Small intestine (tissue), 7 donors: ENCODE results near the gene DNAH6. TPM values are rescaled to one million over a fixed set of nuclear protein-coding genes. Genes with fewer than 3 reads are reported as not detected.
A peak's percentile ranks its signal among the peaks of the same experiment; 100 is the strongest.

ENCODE experiments used
- DNase-seq, 2 donors: peaks; one replicate each; pipeline versions ENCODE4 v3.0.0 to v3.0.0-alpha.2; 2013
- FAIRE-seq: peaks from 2 replicates; lab custom pipeline; 2012; peaks lifted over from hg19 to GRCh38; lab: Jason Lieb, UNC
- H3K27ac ChIP-seq, 3 donors: one replicate each; pipeline ENCODE4 v1.5.1; 2013; ENCODE audit warnings: low read length in 2 of 3, mild to moderate bottlenecking in 2 of 3, control low read depth in 1 of 3, inconsistent platforms in 1 of 3, low read depth in 1 of 3, moderate library complexity in 1 of 3
- H3K27me3 ChIP-seq, 3 donors: one replicate each; pipeline ENCODE4 v1.6.1; 2013; ENCODE audit warnings: low read length in 3 of 3, inconsistent platforms in 1 of 3; ENCODE audit not compliant: control insufficient read depth in 3 of 3, insufficient read depth in 3 of 3
- H3K36me3 ChIP-seq, 3 donors: one replicate each; pipeline ENCODE4 v1.6.1; 2013; ENCODE audit warnings: low read length in 3 of 3, inconsistent platforms in 1 of 3, low read depth in 1 of 3, mild to moderate bottlenecking in 1 of 3, moderate library complexity in 1 of 3; ENCODE audit not compliant: control insufficient read depth in 3 of 3, insufficient read depth in 2 of 3
- H3K4me1 ChIP-seq, 3 donors: one replicate each; pipeline ENCODE4 v1.6.1; 2013; ENCODE audit warnings: low read length in 2 of 3, inconsistent platforms in 1 of 3, low read depth in 1 of 3, mild to moderate bottlenecking in 1 of 3, moderate library complexity in 1 of 3; ENCODE audit not compliant: control insufficient read depth in 3 of 3, insufficient read depth in 2 of 3
- H3K4me3 ChIP-seq, 3 donors: one replicate each; pipeline ENCODE4 v1.5.1; 2013; ENCODE audit warnings: low read length in 3 of 3, control low read depth in 1 of 3, inconsistent platforms in 1 of 3, low read depth in 1 of 3, mild to moderate bottlenecking in 1 of 3, moderate library complexity in 1 of 3
- H3K9me3 ChIP-seq, 2 donors: one replicate each; pipeline ENCODE4 v1.6.1; 2013; ENCODE audit warnings: low read depth in 1 of 2, low read length in 1 of 2; ENCODE audit not compliant: control insufficient read depth in 2 of 2, insufficient read depth in 1 of 2
- WGBS, 3 donors: extraction: QIAGEN DNeasy Blood & Tissue Kit; methylation state at CpG; one replicate each; pipeline ENCODE4 v1.1.7; 2013; 5-methylcytosine and 5-hydroxymethylcytosine counted together
- polyA plus RNA-seq, 4 donors: library from polyadenylated mRNA; stranded (reverse) in 3 of 4; unstranded in 1 of 4; fragments of 200-250 nt in 3 of 4; fragments of 120-200 nt in 1 of 4; gene quantifications; one replicate each; pipeline versions ENCODE4 v1.2.1 to v1.2.3, GENCODE V29; 2013
- donor health status: healthy with polysubstance abuse.
- donor health status: control.
- donor health status: control.
- donor health status: Bipolar disorder and iron deficiency.
- donor health status: healthy.

Gene DNAH6
- polyA plus RNA-seq, 4 donors = 0.22 to 1.4 (median 0.24) TPM; not detected in 1

GRCh38 chr2:84779781-84780180 lies 263.5 kb downstream of the DNAH6 start:
- 83 to 90% (median 88%) methylated on average over 3 of the region's 3 CpGs for WGBS, 3 donors
- no peak for FAIRE-seq
- peaks cover 3 to 12% (median 4%) of the 10 kb centered on the region in 3 donors for H3K4me1 ChIP-seq

GRCh38 chr2:84781942-84782716 lies 265.8 kb downstream of the DNAH6 start:
- DNase-seq = peak; percentile 76 to 92
- WGBS, 3 donors = 7 to 42% (median 27%) methylated on average over 3 of the region's 3 CpGs
- H3K27ac ChIP-seq = peak overlapping the region; percentile 5 to 73 (median 46)

More at GRCh38 chr2:84779781-84780180, 263.5 kb downstream of the DNAH6 start:
- no peaks in the 10 kb centered on the region for H3K27me3 ChIP-seq
- DNase-seq = no peak
- no peak overlapping the region for H3K4me3 ChIP-seq
- H3K36me3 ChIP-seq = no peaks in the 10 kb centered on the region
- H3K9me3 ChIP-seq = no peaks in the 10 kb centered on the region
- H3K27ac ChIP-seq = no peak overlapping the region

GRCh38 chr2:84782717-84783442 lies 266.6 kb downstream of the DNAH6 start:
- H3K9me3 ChIP-seq = no peaks in the 10 kb centered on the region
- DNase-seq (peak in 1 of 2 donors; percentile 53), FAIRE-seq (no peak)
- peaks cover 3 to 12% (median 4%) of the 10 kb centered on the region in 3 donors for H3K4me1 ChIP-seq
- H3K36me3 ChIP-seq = no peaks in the 10 kb centered on the region
- H3K4me3 ChIP-seq = no peak overlapping the region
- H3K27me3 ChIP-seq = no peaks in the 10 kb centered on the region
- peak overlapping the region; percentile 5 to 73 (median 44) for H3K27ac ChIP-seq
- WGBS, 3 donors = 52 to 78% (median 67%) methylated on average over 1 of the region's 1 CpG

More at GRCh38 chr2:84781942-84782716, 265.8 kb downstream of the DNAH6 start:
- FAIRE-seq = no peak
- Histone ChIP-seq H3K36me3 (no peaks in the 10 kb centered on the region), H3K4me1 (peaks cover 3 to 12% (median 4%) of the 10 kb centered on the region in 3 donors), H3K4me3 (no peak overlapping the region), H3K9me3 (no peaks in the 10 kb centered on the region), H3K27me3 (no peaks in the 10 kb centered on the region)

GRCh38 chr2:84785950-84786349 lies 269.7 kb downstream of the DNAH6 start:
- DNase-seq = no peak
- 90 to 97% (median 94%) methylated on average over 4 of the region's 4 CpGs for WGBS, 3 donors
- Histone ChIP-seq H3K4me3 (no peak overlapping the region), H3K27ac (no peak overlapping the region), H3K27me3 (no peaks in the 10 kb centered on the region), H3K4me1 (peaks cover 3 to 12% (median 4%) of the 10 kb centered on the region in 3 donors), H3K9me3 (no peaks in the 10 kb centered on the region), H3K36me3 (no peaks in the 10 kb centered on the region)
- FAIRE-seq = no peak

- Histone ChIP-seq H3K27me3 (no peaks in the 10 kb centered on the region), H3K4me1 (peaks cover 3 to 10% (median 4%) of the 10 kb centered on the region in 3 donors), H3K36me3 (no peaks in the 10 kb centered on the region), H3K9me3 (no peaks in the 10 kb centered on the region), H3K27ac (no peak overlapping the region), H3K4me3 (no peak overlapping the region)
- DNase-seq (no peak), FAIRE-seq (no peak)
Measured at GRCh38 chr2:84786601-84787000, 270.3 kb downstream of the DNAH6 start.

GRCh38 chr2:84788027-84788426 lies 271.7 kb downstream of the DNAH6 start:
- 47 to 89% (median 55%) methylated on average over 1 of the region's 1 CpG for WGBS, 3 donors
- H3K9me3 ChIP-seq = no peaks in the 10 kb centered on the region
- no peak for DNase-seq
- H3K27me3 ChIP-seq = no peaks in the 10 kb centered on the region
- H3K4me1 ChIP-seq = no peaks in the 10 kb centered on the region
- FAIRE-seq = no peak
- no peak overlapping the region for H3K27ac ChIP-seq
- no peaks in the 10 kb centered on the region for H3K36me3 ChIP-seq
- no peak overlapping the region for H3K4me3 ChIP-seq

- FAIRE-seq (no peak), DNase-seq (no peak)
- no peak overlapping the region for H3K27ac ChIP-seq
Measured at GRCh38 chr2:84788498-84788897, 272.2 kb downstream of the DNAH6 start.

GRCh38 chr2:84792856-84793522 lies 276.7 kb downstream of the DNAH6 start:
- WGBS, 3 donors = 90 to 98% (median 91%) methylated on average over 6 of the region's 6 CpGs

More at GRCh38 chr2:84788498-84788897, 272.2 kb downstream of the DNAH6 start:
- no peaks in the 10 kb centered on the region for H3K27me3 ChIP-seq
- H3K36me3 ChIP-seq = no peaks in the 10 kb centered on the region
- no peak overlapping the region for H3K4me3 ChIP-seq
- H3K9me3 ChIP-seq = peaks cover 0 to under 1% of the 10 kb centered on the region in 2 donors
- no peaks in the 10 kb centered on the region for H3K4me1 ChIP-seq
- WGBS, 3 donors = 75 to 82% (median 82%) methylated on average over 3 of the region's 3 CpGs

More at GRCh38 chr2:84792856-84793522, 276.7 kb downstream of the DNAH6 start:
- Histone ChIP-seq H3K27me3 (no peaks in the 10 kb centered on the region), H3K36me3 (no peaks in the 10 kb centered on the region), H3K9me3 (peaks cover 0 to 3% of the 10 kb centered on the region in 2 donors), H3K4me1 (no peaks in the 10 kb centered on the region), H3K27ac (no peak overlapping the region), H3K4me3 (no peak overlapping the region)
- DNase-seq (no peak), FAIRE-seq (no peak)
